HT-29 (cell line): ENCODE measurements around the gene CLCN7. TPM values are rescaled to one million over a fixed set of nuclear protein-coding genes. Genes with fewer than 3 reads are reported as not detected.

Source experiments
- DNase-seq: peaks from one replicate; pipeline ENCODE4 v3.0.0-alpha.2; 2015; ENCODE audit warnings: low spot score
- total RNA-seq: library from RNA; depleted of rRNA; stranded (reverse); fragments of >200 nt; shearing (Covaris generic); gene quantifications from 2 replicates; pipeline ENCODE4 v1.2.3, GENCODE V29; 2014; rRNA removed

The CLCN7 gene
- total RNA-seq, 1 experiment from 2014 or later, result 151 TPM

DNA sequence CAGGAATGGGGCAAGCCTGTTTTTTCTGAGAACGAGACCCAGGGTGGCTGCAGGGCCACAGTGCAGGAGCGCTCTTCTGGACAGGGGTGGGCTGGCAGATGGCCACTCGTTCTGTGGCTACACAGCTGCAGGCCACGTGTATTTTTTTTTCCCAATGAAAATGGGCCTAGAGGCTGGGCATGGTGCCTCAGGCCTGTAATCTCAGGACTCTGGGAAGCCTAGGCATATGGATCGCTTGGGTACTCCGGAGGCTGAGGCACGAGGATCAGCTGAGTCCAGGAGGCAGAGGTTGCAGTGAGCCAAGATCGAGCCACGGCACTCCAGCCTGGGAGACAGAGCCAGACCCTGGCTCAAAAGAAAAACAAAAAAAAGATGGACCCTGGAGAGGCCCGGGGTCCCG lies 67.1 kb downstream of the CLCN7 start:
- no peak for DNase-seq

- DNase-seq, result no peak
Observed at GRCh38 chr16:1403733-1404132, 71.1 kb downstream of the CLCN7 start.

- DNase-seq, result no peak
Observed at GRCh38 chr16:1403036-1403435, 71.8 kb downstream of the CLCN7 start.

- no peak for DNase-seq
Observed at GRCh38 chr16:1401758-1402154, 73.1 kb downstream of the CLCN7 start.

GRCh38 chr16:1401061-1401757 lies 73.6 kb downstream of the CLCN7 start:
- no peak for DNase-seq

- no peak for DNase-seq
Observed at GRCh38 chr16:1398826-1399581, 75.8 kb downstream of the CLCN7 start.

- DNase-seq, result no peak
Observed at GRCh38 chr16:1398351-1398750, 76.5 kb downstream of the CLCN7 start.

- DNase-seq, result no peak
Observed at GRCh38 chr16:1397779-1398178, 77.0 kb downstream of the CLCN7 start.

GRCh38 chr16:1395444-1396031 lies 79.3 kb downstream of the CLCN7 start:
- DNase-seq, result no peak

Other genes with a start within 250 kb of the CLCN7 start
- gene TPSG1, start 249.8 kb downstream of the CLCN7 start, total RNA-seq, result 0.31 TPM in 1 of 2 replicates, not detected in the other
- gene TPSB2, start 244.8 kb downstream of the CLCN7 start, total RNA-seq, result not detected in 2 replicates
- gene TPSAB1, start 234.3 kb downstream of the CLCN7 start, total RNA-seq, result not detected in 2 replicates
- not detected in 2 replicates for gene TPSD1, start 219.0 kb downstream of the CLCN7 start, total RNA-seq
- gene UBE2I, start 165.4 kb downstream of the CLCN7 start, total RNA-seq, result 90.1 and 116 TPM in 2 replicates
- 8.2 and 14.1 TPM in 2 replicates for gene BAIAP3, start 141.4 kb downstream of the CLCN7 start, total RNA-seq
- gene TSR3, start 123.2 kb downstream of the CLCN7 start, total RNA-seq, result 155 and 181 TPM in 2 replicates
- 46.6 and 50.9 TPM in 2 replicates for gene GNPTG, start 123.1 kb downstream of the CLCN7 start, total RNA-seq
- 29.1 and 32.0 TPM in 2 replicates for gene UNKL, start 60.3 kb downstream of the CLCN7 start, total RNA-seq
- gene UQCC4, start 54.3 kb downstream of the CLCN7 start, total RNA-seq, result 50.9 and 58.1 TPM in 2 replicates
- 0.10 TPM in 1 of 2 replicates, not detected in the other for gene PERCC1, start 44.0 kb downstream of the CLCN7 start, total RNA-seq
- gene CCDC154, start 30.5 kb downstream of the CLCN7 start, total RNA-seq, result not detected in 2 replicates
- 0.15 TPM in 1 of 2 replicates, not detected in the other for gene PTX4, start 13.9 kb upstream of the CLCN7 start, total RNA-seq
- 72.4 and 77.3 TPM in 2 replicates for gene TELO2, start 18.3 kb upstream of the CLCN7 start, total RNA-seq
- 0.61 and 0.78 TPM in 2 replicates for gene TMEM204, start 58.6 kb upstream of the CLCN7 start, total RNA-seq
- gene IFT140, start 137.0 kb upstream of the CLCN7 start, total RNA-seq, result 12.5 and 16.3 TPM in 2 replicates
- 9.7 and 10.6 TPM in 2 replicates for gene CRAMP1, start 137.3 kb upstream of the CLCN7 start, total RNA-seq
- 96.1 and 106 TPM in 2 replicates for gene JPT2, start 203.3 kb upstream of the CLCN7 start, total RNA-seq
- gene MAPK8IP3, start 231.2 kb upstream of the CLCN7 start, total RNA-seq, result 91.6 and 120 TPM in 2 replicates